Transverse colon (tissue), 4 donors: ENCODE measurements around the gene TMUB2. TPM values are rescaled to one million over a fixed set of nuclear protein-coding genes. Genes with fewer than 3 reads are reported as not detected.

Experiments used
- DNase-seq: peaks from one replicate; pipeline ENCODE4 v3.0.0-alpha.2; 2019
- H3K27ac ChIP-seq, 4 donors: fragments of 200-600 bp; sonication (generic); 2 replicates each; pipeline ENCODE4 v1.5.1; 2016 to 2018; ENCODE audit warnings: inconsistent platforms in 4 of 4
- H3K27me3 ChIP-seq: fragments of 200-600 bp; sonication (generic); 2 replicates; pipeline ENCODE4 v1.5.1; 2017; ENCODE audit warnings: inconsistent platforms
- H3K36me3 ChIP-seq, 4 donors: fragments of 200-600 bp; sonication (generic); 2 replicates each; pipeline ENCODE4 v1.5.1; 2017 to 2019; ENCODE audit warnings: inconsistent platforms in 4 of 4
- H3K4me1 ChIP-seq, 4 donors: fragments of 200-600 bp; sonication (generic); 2 replicates each; pipeline ENCODE4 v1.5.1; 2017 to 2020; ENCODE audit warnings: inconsistent platforms in 4 of 4
- H3K4me3 ChIP-seq, 4 donors: fragments of 200-600 bp; sonication (generic); 1 replicate in 1 of 4; 2 replicates in 3 of 4; pipeline versions ENCODE4 v1.5.1 to v1.6.1; 2017 to 2019; ENCODE audit warnings: inconsistent platforms in 4 of 4
- H3K9me3 ChIP-seq, 2 donors: fragments of 200-600 bp; sonication (generic); 2 replicates each; pipeline ENCODE4 v1.5.1; 2017 to 2019; ENCODE audit warnings: inconsistent platforms in 2 of 2
- CTCF ChIP-seq, 5 experiments: fragments of 200-600 bp in 3 of 5; fragments of 450-650 bp in 2 of 5; sonication (generic) in 3 of 5; IDR thresholded peaks; 1 replicate in 2 of 5; 2 replicates in 3 of 5; pipeline ENCODE4 v1.5.1; 2016 to 2017; ENCODE audit warnings: antibody characterized with exemption in 5 of 5, inconsistent platforms in 3 of 5, mild to moderate bottlenecking in 2 of 5, moderate library complexity in 1 of 5
- EP300 ChIP-seq: sonication (generic); formaldehyde crosslinking; IDR thresholded peaks from one replicate; pipeline ENCODE4 v1.6.1; 2017; ENCODE audit warnings: antibody characterized with exemption, low read depth
- POLR2A ChIP-seq: fragments of 450-650 bp; IDR thresholded peaks from one replicate; pipeline ENCODE4 v1.6.1; 2016; ENCODE audit warnings: antibody characterized with exemption, mild to moderate bottlenecking, moderate library complexity
- POLR2AphosphoS5 ChIP-seq, 3 donors: sonication (generic); formaldehyde crosslinking; IDR thresholded peaks; one replicate each; pipeline ENCODE4 v1.6.1; 2016; ENCODE audit warnings: antibody characterized with exemption in 3 of 3
- WGBS, 2 donors: methylation state at CpG; one replicate each; pipeline ENCODE4 v1.1.5; 2018; ENCODE audit warnings: low coverage in 1 of 2; 5-methylcytosine and 5-hydroxymethylcytosine counted together
- in situ Hi-C, 4 donors: fragments of 200-750 bp; cut with MboI; loops; one replicate each; pipeline versions ENCODE4 v1.15.0 to v1.15.1; 2017; ENCODE audit warnings: low sequenced_read_pairs in 3 of 4, low pct_ligation_motif_present in 1 of 4, low pct_unique_long_range_greater_than_20kb in 1 of 4
- intact Hi-C: fragments of 100-400 bp; cut with DNase I; formaldehyde crosslinking; loops from one replicate; pipeline ENCODE4 v1.15.1; 2023; ENCODE audit warnings: low total_unique reads
- total RNA-seq, 4 donors: library from RNA; depleted of rRNA; stranded (reverse); fragments of >200 nt; gene quantifications; one replicate each; pipeline ENCODE4 v1.1.0, GENCODE V29; 2016

The TMUB2 gene
- total RNA-seq, 4 donors from 2014 or later = 53.4 to 70.5 (median 60.6) TPM

- Histone ChIP-seq H3K36me3 (peaks cover 0 to 26% (median 7%) of the 10 kb centered on the region in 4 donors), H3K4me1 (peaks cover 4 to 30% (median 24%) of the 10 kb centered on the region in 4 donors), H3K9me3 (no peaks in the 10 kb centered on the region), H3K27ac (peak overlapping the region; percentile 59 to 69 (median 60)), H3K27me3 (no peaks in the 10 kb centered on the region), H3K4me3 (no peak overlapping the region)
- TF ChIP-seq POLR2A (no peak), POLR2AphosphoS5 (IDR thresholded peaks at IDR 0.05) (no peak), EP300 (no peak), CTCF (IDR thresholded peaks at IDR 0.05) (no peak)
- WGBS, 2 donors = 87% methylated on average over 5 of the region's 5 CpGs; no CpG with 5 or more reads in 1 of the 2 donors
- DNase-seq = no peak
- in situ Hi-C loops = no loop called here
- intact Hi-C loops = loop anchor here (10.0 kb wide), 1 partner anchor 1988 kb away; no protein-coding TSS in a partner anchor
These were observed 6.0 kb downstream of the TMUB2 start for GRCh38 chr17:44192750-44193149.

- Histone ChIP-seq H3K4me1 (peaks cover 10 to 29% (median 25%) of the 10 kb centered on the region in 4 donors), H3K4me3 (no peak overlapping the region), H3K36me3 (peaks cover 0 to 26% (median 7%) of the 10 kb centered on the region in 4 donors), H3K27me3 (no peaks in the 10 kb centered on the region), H3K27ac (peak overlapping the region in 2 of 4 donors; percentile 59), H3K9me3 (no peaks in the 10 kb centered on the region)
- no peak for DNase-seq
- TF ChIP-seq CTCF (IDR thresholded peaks at IDR 0.05) (no peak), POLR2AphosphoS5 (IDR thresholded peaks at IDR 0.05) (no peak), EP300 (no peak), POLR2A (no peak)
- WGBS, 2 donors = 91% methylated on average over 14 of the region's 14 CpGs; no CpG with 5 or more reads in 1 of the 2 donors
- intact Hi-C loops (loop anchor here (10.0 kb wide), 1 partner anchor 1989 kb away; no protein-coding TSS in a partner anchor), in situ Hi-C loops (no loop called here)
These were observed 6.7 kb downstream of the TMUB2 start for GRCh38 chr17:44193326-44194084.

- H3K4me3 ChIP-seq = no peak overlapping the region
- no peak for TF ChIP-seq EP300
- TF ChIP-seq POLR2A = no peak
- TF ChIP-seq CTCF (IDR thresholded peaks at IDR 0.05) = no peak
- no peak for TF ChIP-seq POLR2AphosphoS5 (IDR thresholded peaks at IDR 0.05)
- peaks cover 0 to 20% (median 7%) of the 10 kb centered on the region in 4 donors for H3K36me3 ChIP-seq
- DNase-seq = no peak
- no peaks in the 10 kb centered on the region for H3K9me3 ChIP-seq
- H3K4me1 ChIP-seq = peaks cover 10 to 32% (median 23%) of the 10 kb centered on the region in 4 donors
- WGBS, 2 donors = 60 to 93% methylated on average over 1 to 15 of the region's 15 CpGs
- no peaks in the 10 kb centered on the region for H3K27me3 ChIP-seq
- intact Hi-C loops (loop anchor here (10.0 kb wide), 1 partner anchor 1992 kb away; no protein-coding TSS in a partner anchor), in situ Hi-C loops (no loop called here)
- peak overlapping the region in 3 of 4 donors; percentile 97 to 100 (median 100) for H3K27ac ChIP-seq
These were observed 10.3 kb downstream of the TMUB2 start for GRCh38 chr17:44197107-44197506.

GRCh38 chr17:44197980-44198720 is 11.4 kb downstream of the TMUB2 start:
- Histone ChIP-seq H3K27me3 (no peaks in the 10 kb centered on the region), H3K4me3 (peak overlapping the region; percentile 65 to 99 (median 88)), H3K4me1 (peaks cover 10 to 26% (median 15%) of the 10 kb centered on the region in 4 donors), H3K27ac (peak overlapping the region; percentile 94 to 100 (median 98)), H3K36me3 (peaks cover 0 to 20% (median 7%) of the 10 kb centered on the region in 4 donors), H3K9me3 (no peaks in the 10 kb centered on the region)
- TF ChIP-seq POLR2A (peak; percentile 36), POLR2AphosphoS5 (IDR thresholded peaks at IDR 0.05) (peak in 1 of 3 donors; percentile 65), CTCF (IDR thresholded peaks at IDR 0.05) (peak in 1 of 5 experiments; percentile 23), EP300 (no peak)
- WGBS, 2 donors = 55 to 71% methylated on average over 1 to 11 of the region's 11 CpGs
- peak; percentile 49 for DNase-seq
- in situ Hi-C loops = no loop called here
- intact Hi-C loops = loop anchor here (10.0 kb wide), 1 partner anchor 1993 kb away; no protein-coding TSS in a partner anchor
